ENCODE results near the gene RASA3.

DNA sequence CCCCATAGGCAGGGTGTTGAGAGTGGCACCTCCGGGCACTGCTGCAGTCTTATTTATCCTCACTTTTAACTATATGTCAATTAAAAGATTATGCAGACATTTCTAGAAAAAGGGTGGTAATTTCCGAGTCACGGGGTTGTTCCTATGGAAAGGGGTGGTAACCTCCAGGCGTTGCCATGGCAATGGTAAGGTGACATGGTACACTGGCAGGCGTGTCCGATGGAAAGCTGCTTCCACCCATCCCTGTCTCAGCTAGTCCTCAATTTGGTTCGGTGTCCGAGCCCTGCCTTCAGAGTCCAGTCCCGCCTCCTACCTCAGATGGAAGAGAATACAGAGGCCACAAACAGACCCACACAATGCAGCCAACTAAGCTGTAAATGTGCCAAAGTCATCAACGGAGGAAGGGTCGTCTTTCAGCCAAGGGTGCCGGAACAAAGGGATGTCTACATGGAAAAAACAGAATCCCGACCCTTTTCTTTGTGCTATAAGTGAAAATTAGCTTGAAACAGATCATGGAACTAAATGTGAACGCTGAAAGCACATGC lies 85.9 kb downstream of the RASA3 start:
- no peak for TF ChIP-seq YY1 (IDR thresholded peaks at IDR 0.05; ENCODE audit: insufficient read depth, insufficient read length)
- TF ChIP-seq ZNF274 (IDR thresholded peaks at IDR 0.05; ENCODE audit: low read depth, low read length), result no peak
- TF ChIP-seq SUZ12 (IDR thresholded peaks at IDR 0.05; ENCODE audit: extremely low read depth, insufficient read depth, insufficient read length), result no peak

Data from NT2/D1 (cell line).